AG09319 (cell line): ENCODE results near the gene CTDP1.

Experiments
- DNase-seq: peaks from one replicate; pipeline ENCODE4 v3.0.0-alpha.2; 2010; ENCODE audit warnings: low read depth; ENCODE audit errors: extremely low read depth
- CTCF ChIP-seq: IDR thresholded peaks from 2 replicates; pipeline ENCODE4 v1.5.1; 2011; ENCODE audit warnings: low read depth, mild to moderate bottlenecking, inconsistent platforms, low read length, moderate library complexity

CTDP1 gene

GRCh38 chr18:79801641-79802040, 122.0 kb downstream of the CTDP1 start:
- no peak for TF ChIP-seq CTCF
- DNase-seq, result no peak

- no peak for TF ChIP-seq CTCF
- DNase-seq, result no peak
Observed at GRCh38 chr18:79802298-79802697, 122.7 kb downstream of the CTDP1 start.

- no peak for DNase-seq
- no peak for TF ChIP-seq CTCF
Observed at GRCh38 chr18:79803611-79804051, 124.0 kb downstream of the CTDP1 start.
